GM21717 (cell line): ENCODE measurements around the gene FAU.

ENCODE experiments used
- ATAC-seq: cut with Tn5 transposase; IDR thresholded peaks from one replicate; pipeline ENCODE4 v1.9.1; 2021; ENCODE audit warnings: mild to moderate bottlenecking, moderate library complexity; ENCODE audit not compliant: unreplicated experiment

FAU gene

DNA sequence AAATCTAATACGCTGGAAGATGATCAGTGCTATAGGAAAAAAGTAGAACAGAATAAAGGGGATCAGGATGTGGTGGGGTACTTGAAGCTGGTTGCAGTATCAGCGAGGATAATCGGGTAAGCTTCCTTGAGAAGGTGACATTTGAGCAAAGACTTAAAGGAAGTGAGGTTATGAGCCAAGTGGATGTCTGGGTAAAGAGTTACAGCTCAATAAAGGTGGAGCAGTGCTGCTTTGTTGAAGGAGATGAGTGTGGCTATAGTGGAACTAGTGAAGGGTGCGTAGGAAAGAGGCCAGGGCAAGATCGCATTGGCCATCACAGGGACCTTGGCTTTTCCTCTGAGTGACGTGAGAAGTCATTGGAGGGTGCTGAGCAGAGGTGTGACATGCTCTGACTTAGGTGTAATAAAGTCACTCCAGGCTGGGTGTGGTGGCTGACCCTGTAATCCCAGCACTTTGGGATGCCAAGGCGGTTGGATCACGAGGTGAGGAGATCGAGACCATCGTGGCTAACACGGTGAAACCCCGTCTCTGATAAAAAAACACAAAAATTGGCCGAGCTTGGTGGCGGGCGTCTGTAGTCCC, 14.7 kb upstream of the FAU start:
- ATAC-seq, result no peak

DNA sequence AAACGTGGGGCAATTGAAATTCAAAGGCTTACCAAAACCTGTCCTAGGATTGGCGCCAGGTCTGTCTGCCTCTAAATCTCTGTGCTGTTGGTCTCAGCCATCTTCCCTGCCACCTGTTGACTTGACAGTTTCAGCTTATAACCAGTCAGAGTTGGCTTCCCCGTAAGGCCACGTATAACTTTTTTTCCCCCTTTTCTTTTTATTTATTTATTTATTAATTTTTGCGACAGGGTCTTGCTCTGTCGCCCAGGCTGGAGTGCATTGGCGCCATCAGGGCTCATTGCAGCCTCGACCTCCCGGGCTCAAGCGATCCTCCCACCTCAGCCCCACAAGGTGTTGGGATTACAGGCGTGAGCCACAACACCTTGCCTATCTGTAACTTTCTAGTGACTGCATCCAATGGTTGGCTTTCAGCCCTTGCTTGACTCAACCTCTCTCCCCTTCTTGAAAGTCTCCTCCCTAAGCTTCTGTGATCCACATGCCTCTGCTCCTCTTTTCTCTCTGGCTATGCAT, 13.8 kb upstream of the FAU start:
- no peak for ATAC-seq

DNA sequence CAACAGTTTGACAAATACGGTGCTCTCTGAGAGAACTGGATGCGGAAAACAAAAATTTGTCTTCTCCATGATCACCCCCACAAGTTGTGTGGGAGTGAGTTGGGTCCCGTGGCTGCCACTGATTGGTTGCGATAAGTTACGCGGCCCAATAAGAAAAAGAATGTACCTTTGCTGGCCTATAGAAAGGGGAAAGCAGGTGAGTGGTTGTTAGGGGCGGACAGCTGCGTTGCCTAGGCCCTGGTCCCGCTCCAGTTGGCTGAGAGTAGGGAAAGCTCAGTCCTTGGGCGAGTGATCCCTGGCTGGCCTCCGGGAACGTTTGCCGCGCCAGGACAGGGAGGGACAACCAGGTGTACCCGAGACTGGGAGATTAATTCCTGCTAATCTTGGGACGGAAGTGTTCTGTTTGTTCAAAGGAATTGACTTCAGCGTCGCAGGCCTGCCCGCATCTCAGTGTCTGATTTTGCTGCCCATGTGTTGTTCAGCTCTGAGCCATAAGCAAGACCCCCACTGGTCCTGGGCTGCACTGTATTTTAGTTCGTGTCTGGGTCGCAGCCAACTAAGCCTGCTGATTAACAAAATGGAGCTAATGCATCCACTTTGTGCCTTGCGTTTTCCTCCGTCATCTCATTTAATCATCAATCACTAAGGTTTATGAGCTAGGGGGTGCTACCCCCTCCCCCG, 13.2 kb upstream of the FAU start:
- ATAC-seq, result peak; percentile 54

DNA sequence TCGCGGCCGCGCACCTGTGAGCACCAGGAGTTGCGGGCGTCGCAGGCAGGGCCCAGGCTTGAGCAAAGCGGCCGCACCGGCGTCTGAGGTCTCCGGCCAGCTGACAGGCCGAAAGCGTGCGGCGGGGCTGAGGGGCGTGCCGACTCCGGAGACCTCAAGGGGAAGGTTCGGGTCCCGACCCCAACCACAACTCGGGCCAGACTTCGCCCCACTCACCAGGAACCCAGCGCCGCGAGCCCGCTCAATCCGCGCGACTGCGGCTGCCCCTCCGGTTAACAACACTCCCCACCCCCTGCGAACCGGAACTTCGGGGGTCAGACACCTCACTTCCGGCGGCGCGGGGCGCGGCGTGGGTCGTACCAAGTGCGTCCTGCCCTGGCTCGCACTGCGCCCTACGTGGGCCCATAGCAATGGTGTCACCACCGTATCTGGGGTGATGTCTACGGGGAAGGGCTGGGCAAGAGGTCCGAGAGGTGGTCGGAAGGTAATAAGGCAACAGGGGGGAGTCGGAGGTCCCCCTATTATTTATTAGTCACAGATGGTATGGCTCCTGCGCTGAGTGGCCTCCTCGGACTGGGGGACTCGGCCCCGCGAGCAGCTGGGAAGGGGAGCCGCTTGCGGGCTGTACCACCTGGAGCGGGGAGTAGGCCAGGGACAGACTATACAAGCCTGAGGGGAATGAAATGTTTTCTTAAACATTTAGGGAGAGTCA, 12.5 kb upstream of the FAU start, which contains the start of gene SYVN1:
SYVN1 (minus strand) TSS at position 280 of the 712 bp plus-strand sequence. CDS start 918 bp downstream, outside the sequence.
- ATAC-seq, result peak; percentile 52

DNA sequence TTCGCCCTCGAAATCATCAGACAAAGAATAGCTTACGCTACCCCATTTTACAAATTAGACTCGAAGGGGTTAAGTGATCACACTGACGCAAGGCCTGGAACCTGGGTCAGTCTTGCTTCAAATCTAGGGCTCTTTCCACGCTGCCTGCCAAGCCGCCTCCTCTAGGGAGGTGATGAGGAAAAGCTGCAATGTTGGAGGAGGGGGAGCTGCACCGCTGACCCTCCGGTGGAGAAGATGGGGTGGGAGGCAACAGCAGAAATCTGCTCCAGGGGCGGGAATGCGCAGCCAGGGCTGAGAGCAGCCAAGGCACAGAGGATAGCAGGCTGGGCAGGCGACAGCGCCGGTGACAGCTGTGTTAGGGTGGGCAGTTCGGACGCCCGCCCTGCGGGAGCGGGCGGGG, 11.8 kb upstream of the FAU start:
- no peak for ATAC-seq

DNA sequence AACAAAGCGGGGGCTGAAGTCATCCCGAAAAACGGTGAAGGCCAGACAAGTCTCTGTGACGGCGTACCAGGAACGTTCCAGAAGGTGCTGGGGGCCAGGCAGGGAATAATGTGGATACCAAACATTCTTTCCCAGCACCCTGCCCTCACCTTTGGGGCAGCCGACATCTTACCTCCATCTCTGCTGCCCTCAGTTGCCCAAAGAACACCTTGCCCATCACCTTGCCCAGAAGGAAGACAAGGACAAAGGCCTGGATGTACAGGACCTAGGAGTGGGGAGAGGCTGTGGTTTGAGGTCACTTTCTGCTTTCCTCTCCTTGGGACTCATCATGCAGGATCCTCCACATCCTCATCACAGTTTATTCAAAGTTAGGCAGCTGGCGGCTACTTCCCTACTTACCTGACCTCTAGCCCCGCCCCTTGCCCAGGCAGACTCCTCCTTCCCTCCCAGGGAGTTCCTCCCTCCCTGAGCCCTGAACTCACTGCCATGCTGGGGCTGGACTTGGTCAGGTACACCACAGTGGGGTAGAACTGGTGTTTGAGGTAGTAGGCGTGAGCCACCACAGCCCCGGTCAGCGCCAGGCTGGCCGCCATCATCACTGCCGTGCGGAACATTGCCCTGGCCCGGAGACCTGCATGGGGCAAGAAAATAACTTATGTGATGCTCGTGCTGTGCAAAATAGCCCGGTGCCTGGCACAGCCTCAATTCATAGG, 11.2 kb upstream of the FAU start:
- no peak for ATAC-seq

DNA sequence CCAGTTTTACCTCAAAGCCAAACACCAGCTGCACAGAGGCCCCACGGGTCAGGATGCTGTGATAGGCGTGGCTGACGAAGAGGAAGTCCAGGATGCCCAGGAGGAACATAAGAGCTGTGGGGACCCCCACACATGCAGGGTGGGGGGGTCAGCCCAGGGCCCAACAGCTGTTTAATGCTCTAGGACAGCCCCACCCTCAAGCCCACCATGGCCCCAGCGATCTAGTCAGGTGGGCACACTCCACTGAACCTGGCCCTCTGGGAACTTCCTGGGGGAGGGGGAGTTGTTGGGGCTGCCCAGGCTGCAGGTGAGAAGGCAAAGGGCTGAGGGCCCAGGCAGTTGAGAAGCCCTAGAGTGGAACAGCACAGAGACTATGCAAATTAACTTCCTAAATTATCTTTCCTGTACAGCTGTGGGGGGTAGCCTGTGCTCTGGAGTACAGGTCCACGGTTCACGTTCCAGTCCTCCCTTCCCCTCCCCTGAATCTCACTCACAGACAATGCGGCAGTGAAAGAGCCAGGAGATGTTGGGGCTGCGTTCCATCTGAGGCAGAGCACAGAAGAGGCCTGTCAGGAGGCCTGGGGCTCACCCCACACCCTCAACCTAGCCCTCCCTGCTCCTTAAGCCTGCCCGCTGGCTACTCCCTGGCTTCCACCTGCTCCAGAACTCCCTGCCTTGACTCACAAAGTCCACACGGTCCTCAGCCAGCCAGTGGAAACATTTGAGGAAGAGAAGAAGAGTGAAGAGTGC, 10.5 kb upstream of the FAU start:
- ATAC-seq, result no peak

DNA sequence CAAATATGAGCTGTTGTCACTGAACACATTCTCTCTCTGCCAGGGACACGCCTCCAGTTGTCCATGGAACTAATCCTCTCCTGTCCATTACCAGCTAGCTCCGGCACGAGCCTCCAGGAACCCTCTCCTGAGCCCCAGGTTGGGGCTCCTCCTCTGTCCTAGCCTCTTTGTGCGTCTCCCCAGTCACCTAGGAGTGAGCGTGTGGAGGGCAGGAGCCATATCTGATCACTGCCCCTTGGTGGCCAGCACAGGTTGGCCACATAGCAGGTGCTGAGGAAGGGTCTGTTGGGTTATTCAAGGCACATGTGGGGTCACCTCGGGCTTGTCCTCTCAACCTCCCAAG, 9.9 kb upstream of the FAU start:
- no peak for ATAC-seq

DNA sequence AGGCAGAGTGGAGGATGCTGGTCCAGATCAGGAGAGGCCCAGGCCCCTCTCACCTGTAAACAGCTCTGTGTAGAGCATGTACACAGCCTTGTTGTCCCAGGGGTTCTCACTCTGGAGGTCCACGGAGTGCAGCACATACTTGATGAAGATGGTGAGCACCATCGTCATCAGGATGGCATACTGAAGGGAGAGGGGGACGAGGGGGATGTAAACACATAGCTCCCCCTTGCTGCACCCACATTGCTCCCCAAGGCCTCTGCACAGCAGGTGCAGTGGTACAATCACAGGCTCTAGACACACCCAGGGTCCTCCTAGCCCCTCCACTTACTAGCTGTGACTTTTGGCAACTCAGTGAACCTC, 9.5 kb upstream of the FAU start:
- no peak for ATAC-seq

DNA sequence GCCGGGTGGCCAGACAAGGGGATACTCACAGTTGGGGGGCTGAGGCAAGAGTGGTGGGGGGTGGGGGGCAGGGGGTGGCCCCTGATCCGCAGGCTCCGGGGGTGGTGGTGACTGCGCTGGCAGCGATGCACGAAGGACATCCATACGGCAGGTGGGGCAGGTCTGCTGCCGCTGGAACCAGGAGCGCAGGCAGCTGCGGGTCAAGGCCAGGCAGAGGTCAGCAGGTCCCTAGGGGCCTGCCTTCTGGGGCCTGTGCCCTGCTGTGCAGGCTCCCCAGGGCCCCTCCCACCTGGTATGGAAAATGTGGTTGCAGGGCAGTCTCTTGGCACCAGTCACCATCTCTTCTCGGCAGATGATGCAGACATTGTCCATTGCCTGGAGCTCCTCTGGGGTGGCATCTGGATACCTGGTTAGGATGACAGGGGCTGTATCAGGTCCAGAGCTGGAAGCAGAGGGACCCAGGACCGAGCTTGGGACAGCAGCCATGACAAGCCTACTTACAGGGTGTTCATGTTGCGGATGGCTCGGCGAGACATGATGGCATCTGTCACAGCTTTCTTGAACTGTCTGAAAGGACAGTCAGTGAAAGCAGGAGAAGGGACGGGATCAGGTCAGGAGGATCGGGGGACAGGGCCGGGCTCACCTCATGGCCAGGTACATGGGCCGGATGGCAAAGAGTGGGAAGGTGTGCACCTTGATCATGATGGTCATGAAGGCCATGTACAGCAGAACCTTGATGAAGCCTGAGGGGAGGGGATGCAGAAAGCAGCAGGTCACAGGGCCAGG, 8.9 kb upstream of the FAU start:
- no peak for ATAC-seq

DNA sequence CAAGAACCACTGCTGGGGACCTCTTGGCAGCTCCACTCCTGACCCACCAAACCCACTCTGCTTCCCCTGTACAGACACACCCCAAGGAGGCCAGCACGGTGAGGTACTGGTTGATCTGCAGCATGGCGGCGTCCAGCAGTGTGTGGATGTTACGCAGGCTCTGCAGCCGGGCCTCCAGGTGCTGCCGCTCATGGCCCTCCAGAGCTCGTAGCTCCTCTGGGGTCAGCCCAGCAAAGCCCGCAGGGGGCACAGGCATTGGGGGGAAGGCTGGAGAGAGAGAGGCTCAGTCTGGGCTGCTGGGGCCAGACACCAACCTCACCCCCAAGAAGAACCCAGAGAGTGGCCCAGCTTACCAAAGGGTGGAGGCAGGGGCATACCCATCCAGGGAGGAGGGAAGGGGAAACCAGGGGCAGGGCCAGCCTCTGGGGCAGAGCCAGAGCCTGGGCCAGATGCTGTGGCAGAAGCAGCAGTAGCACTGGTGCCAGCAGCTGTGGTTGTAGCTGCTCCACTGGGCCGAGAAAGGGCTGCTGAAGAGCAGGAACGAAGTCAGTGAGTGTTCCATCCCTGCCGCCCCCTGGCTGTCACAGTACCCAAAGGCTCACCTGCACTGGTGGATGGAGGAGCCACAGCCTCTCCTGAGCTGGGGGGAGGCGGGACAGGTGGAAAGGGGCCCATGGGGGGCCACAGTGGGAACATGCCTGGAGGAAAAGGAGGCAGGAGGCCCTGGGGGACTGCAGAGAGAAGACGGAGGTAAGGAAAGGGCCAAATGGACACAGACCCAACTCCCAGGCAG, 7.9 kb upstream of the FAU start:
- ATAC-seq, result no peak

DNA sequence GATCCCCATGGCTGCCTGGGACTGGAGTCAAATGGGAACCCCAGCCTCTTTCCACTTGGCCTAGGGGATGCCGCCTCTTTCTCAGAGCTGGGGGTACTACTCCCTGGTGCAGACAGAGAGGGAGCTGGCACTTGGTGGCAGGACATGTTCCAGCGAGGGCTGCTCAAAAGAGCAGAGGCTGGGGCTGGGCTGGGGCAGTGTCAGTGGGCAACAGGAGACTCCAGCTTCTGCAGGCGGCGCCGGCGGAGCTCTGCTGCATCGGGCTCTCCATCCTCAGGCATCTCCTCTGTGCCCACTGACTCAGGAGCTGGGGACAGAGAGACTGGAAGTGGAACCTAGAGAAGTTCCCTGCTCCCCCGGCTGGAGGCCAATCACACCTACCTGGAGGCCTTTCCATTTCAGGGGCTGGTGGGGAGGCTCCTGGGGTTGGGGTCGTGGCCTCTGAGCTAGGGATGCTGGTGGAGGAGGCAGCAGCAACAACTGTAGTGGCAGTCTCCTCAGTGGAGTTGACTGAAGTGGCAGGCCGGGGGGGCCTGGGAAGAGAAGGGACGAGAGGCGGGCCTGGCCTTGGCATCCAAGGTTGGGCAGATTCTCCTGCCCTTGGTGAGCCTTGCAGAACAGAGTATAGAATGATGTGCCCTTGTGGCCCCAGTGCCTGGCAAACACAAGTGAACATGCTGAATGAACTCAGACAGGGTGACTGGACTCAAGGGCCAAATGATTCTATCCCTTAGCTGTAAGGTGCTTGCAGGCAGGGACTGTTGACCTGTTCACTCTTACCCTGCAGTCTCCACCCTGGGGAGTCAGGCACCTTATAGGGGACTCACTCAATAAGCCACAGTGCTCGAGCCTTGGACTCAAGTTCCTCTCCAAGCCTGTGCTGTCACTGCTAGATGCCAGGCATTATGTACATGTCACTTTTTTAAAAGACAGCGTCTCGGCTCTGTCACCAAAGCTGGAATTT, 6.5 kb upstream of the FAU start:
- ATAC-seq, result no peak

DNA sequence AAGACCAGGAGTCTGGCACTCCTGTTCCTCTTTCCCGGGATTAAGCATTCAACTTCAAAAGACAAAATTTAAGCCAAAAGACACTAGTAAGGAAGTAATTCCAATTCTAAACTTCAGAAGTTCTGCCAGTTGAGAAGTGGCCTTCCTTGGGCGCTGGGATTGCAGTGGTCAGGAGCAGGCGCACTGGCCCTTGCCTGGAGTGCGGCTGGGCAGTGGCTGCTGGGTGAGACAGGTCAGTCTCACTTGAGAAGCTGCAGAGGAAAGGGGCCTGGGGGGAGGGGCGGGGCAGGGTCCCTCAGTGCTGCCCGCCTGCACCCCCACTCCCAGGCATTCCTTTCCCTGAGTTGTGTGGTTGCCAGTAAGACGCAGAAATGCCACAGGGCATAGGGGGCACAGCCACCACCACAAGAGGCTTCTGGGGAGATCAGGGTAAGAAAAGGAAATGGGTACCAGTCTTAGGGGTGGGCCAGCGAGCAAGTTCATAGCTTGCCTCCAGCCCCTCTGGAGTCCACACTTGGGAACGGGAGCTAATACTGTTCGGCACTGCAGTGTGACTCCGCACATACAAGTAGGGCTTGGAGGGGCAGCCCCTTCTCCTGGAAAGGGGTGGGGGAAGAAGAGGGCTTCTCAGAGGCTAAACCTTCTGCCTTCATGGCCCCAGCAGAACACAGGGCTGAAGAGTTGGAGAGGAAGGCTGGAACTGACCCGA, 5.7 kb upstream of the FAU start:
- ATAC-seq, result no peak

DNA sequence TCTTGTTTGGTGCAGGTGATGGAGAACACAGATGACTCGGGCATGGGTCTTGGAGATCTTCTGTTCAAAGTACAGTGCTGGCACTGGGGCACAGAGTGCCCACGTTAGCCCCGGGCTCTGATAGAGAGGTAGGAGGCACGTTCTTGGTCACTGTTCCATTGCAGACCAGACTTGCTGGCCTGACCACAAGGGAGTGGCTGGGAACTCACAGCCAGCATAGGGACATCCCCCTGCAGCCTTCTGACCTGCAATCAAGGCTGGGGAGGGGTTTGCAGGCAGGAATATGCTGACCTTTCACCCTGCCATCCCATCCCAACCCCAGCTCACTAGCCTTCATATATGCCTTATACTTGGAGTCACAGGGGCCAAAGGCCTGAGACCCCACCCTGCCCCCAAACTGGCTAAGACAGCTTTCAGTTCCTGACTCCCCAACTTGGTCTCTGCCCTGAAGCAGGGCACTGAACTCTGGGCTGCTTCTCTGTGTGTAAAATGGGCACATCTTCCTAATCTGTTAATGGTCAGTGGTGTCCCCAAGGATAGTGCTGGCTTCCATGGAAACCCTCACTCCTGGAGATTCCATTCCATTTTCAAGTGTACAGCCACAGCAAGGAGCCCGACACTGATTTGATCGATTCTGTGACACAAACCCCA, 4.8 kb upstream of the FAU start:
- no peak for ATAC-seq

DNA sequence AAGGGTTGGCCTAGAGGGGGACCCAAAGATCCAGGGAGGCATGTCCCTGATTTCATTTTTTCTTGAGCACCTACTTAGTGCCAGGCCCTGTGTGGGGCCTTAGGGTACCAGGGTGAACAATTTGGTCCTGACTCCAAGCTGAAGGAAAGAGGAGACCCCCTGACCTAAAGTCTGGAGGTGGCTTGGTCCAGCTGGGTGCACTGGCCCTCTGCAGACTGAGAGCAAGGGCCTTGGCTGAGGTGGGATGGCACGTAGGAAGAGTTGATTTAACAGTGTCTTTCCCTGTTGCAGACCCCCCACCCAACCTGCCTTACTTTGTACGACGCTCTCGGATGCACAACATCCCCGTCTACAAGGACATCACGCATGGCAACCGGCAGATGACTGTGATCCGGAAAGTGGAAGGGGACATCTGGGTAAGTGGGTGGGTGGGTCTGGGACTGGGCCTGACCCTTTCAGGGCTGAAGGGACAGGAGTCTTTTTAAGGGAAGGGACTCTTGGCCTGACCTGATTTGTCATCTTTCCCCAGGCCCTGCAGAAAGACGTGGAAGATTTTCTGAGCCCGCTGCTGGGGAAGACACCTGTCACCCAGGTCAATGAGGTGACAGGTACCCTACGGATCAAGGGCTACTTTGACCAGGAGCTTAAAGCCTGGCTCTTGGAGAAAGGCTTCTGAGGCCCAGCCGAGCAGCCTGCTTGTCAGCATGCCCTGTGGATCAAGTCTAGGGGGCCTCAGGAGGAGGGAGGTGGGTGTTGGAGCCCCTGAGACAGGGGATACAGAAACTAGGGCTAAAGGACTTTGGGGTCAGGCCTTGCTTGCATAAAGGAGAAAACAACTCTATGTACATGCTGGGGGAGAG, 3.5 kb upstream of the FAU start:
- ATAC-seq, result no peak
